Right renal pelvis (tissue), 4 donors: ENCODE data around the gene CLDN18. TPM values are rescaled to one million over a fixed set of nuclear protein-coding genes. Genes with fewer than 3 reads are reported as not detected.

Experiments used
- DNase-seq, 4 donors: peaks; one replicate each; pipeline ENCODE4 v3.0.0-alpha.2; 2013; ENCODE audit warnings: low read depth in 4 of 4, low spot score in 3 of 4, missing footprints in 1 of 4
- polyA plus RNA-seq, 4 donors: library from polyadenylated mRNA; unstranded; fragments of 120-200 nt; gene quantifications; one replicate each; pipeline ENCODE4 v1.2.1, GENCODE V29; 2013; ENCODE audit not compliant: insufficient read length in 4 of 4

Gene CLDN18
- polyA plus RNA-seq, 4 donors: 0.64 to 1.6 (median 1.2) TPM

- no peak for DNase-seq
Measured at GRCh38 chr3:138060792-138061191, 50.8 kb downstream of the CLDN18 start.

GRCh38 chr3:138062037-138062436 is 52.1 kb downstream of the CLDN18 start:
- DNase-seq: no peak

- no peak for DNase-seq
Measured at GRCh38 chr3:138062626-138063025, 52.7 kb downstream of the CLDN18 start.

- no peak for DNase-seq
Measured at GRCh38 chr3:138063416-138063815, 53.5 kb downstream of the CLDN18 start.

GRCh38 chr3:138065949-138066348 is 56.0 kb downstream of the CLDN18 start:
- no peak for DNase-seq

GRCh38 chr3:138066383-138066782 is 56.4 kb downstream of the CLDN18 start:
- DNase-seq: no peak

GRCh38 chr3:138066972-138067371 is 57.0 kb downstream of the CLDN18 start:
- no peak for DNase-seq

- DNase-seq: no peak
Measured at GRCh38 chr3:138068046-138068445, 58.1 kb downstream of the CLDN18 start.

GRCh38 chr3:138068579-138069174 is 58.7 kb downstream of the CLDN18 start:
- peak; percentile 53 to 71 (median 60) for DNase-seq

GRCh38 chr3:138070006-138070405 is 60.0 kb downstream of the CLDN18 start:
- DNase-seq: no peak

GRCh38 chr3:138072796-138073195 is 62.8 kb downstream of the CLDN18 start:
- DNase-seq: no peak

- DNase-seq: no peak
Measured at GRCh38 chr3:138078096-138078495, 68.1 kb downstream of the CLDN18 start.

- DNase-seq: no peak
Measured at GRCh38 chr3:138078901-138079344, 69.0 kb downstream of the CLDN18 start.

- DNase-seq: no peak
Measured at GRCh38 chr3:138079901-138080300, 69.9 kb downstream of the CLDN18 start.

GRCh38 chr3:138081371-138082084 is 71.6 kb downstream of the CLDN18 start:
- no peak for DNase-seq

GRCh38 chr3:138082085-138082991 is 72.4 kb downstream of the CLDN18 start:
- no peak for DNase-seq

- no peak for DNase-seq
Measured at GRCh38 chr3:138082992-138083386, 73.0 kb downstream of the CLDN18 start.
